GM18499 (cell line): ENCODE data around the gene RSF1.

Experiments
- ATAC-seq: cut with Tn5 transposase; IDR thresholded peaks from one replicate; pipeline ENCODE4 v1.9.1; 2021; ENCODE audit warnings: moderate number of reproducible peaks; ENCODE audit not compliant: insufficient read depth, unreplicated experiment

Gene RSF1

GRCh38 chr11:77814848-77815247, 5.7 kb downstream of the RSF1 start:
- ATAC-seq, result no peak

DNA sequence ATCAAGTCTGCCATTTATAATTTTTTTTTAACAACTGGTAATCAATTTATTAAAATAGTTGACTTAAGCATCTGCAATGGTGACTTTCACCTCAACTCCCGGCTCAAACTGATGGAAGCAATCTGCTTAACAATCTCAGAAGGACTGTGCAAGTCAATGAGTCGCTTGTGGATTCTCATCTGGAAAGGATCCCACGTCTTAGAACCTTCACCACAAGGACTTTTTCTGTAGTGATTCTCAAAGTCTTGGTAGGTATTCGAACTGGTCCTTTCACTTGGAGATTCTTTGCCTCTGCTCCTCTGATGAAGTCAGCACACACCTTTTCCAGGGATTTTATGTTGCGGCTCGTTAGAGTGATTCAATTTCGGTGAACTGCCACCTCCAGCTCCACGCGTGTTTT, 7.3 kb downstream of the RSF1 start:
- ATAC-seq, result no peak

DNA sequence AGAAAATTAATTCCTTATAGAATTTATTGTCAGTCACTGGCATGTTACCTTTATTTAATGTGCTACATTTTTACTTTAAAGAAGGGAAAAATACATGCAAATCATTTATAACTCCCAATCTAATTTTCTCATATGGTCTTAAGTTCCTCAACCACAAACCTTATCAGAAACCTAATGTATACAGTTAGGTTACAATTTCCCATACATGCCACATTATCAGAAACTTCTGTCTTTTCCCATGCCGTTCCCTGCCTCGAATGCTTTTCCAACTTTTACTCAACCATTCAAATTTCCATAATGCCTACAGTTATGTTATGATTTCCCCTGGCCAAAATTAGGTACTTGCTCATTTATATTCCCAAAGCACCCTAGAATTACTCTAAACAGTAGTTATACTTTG, 13.5 kb downstream of the RSF1 start:
- no peak for ATAC-seq

- no peak for ATAC-seq
Measured at GRCh38 chr11:77806415-77806814, 14.1 kb downstream of the RSF1 start.

GRCh38 chr11:77801477-77801876, 19.0 kb downstream of the RSF1 start:
- ATAC-seq, result no peak

- ATAC-seq, result no peak
Measured at GRCh38 chr11:77800449-77800848, 20.1 kb downstream of the RSF1 start.

DNA sequence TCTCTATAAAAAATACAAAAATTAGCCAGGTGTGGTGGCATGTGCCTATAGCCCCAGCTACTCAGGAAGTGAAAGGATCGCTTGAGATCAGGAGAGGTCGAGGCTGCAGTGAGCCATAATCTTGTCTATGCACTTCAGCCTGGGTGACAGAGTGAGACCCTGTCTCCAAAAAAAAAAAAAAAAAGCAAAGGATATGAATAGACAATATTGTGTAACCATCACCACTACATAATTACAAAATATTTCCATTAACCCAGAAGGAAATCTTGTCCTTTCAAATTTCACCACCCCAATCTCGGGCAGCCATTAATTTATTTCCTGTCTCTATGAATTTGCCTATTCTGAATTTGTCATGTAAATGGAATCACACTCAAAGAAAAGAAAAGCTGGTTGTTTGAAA, 21.2 kb downstream of the RSF1 start:
- no peak for ATAC-seq

- no peak for ATAC-seq
Measured at GRCh38 chr11:77793972-77794371, 26.6 kb downstream of the RSF1 start.

GRCh38 chr11:77791301-77791700, 29.2 kb downstream of the RSF1 start:
- ATAC-seq, result no peak

DNA sequence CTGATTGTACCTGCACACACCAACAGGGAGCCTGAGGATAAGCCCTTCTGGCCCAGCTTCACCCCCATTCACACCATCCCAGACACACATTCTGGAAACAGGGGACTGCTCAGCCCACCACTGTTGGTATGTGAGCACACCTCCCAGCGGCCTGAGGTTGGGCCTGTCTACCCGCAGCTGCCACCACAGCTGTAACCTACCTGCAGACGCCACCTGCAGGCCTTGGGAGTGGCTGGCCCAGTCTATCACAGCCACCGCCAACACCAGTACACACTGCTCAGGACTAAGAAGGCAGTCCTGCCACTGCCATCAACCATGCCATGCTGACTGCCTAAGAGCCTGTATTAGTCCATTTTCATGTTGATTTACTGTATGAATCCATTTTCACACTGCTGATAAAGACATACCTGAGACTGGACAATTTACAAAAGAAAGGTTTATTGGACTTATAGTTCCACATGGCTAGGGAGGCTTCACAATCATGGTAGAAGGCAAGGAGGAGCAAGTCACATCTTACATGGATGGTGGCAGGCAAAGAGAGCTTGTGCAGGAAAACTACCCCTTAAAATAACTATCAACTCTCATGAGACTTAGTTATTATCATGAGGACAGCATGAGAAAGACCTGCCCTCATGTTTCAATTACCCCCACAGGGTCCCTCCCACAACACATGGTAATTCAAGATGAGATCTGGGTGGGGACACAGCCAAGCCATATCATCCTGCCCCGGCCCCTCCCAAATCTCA, 30.6 kb downstream of the RSF1 start:
- no peak for ATAC-seq

GRCh38 chr11:77789061-77789730, 31.3 kb downstream of the RSF1 start:
- no peak for ATAC-seq

- ATAC-seq, result no peak
Measured at GRCh38 chr11:77784572-77784971, 36.0 kb downstream of the RSF1 start.

DNA sequence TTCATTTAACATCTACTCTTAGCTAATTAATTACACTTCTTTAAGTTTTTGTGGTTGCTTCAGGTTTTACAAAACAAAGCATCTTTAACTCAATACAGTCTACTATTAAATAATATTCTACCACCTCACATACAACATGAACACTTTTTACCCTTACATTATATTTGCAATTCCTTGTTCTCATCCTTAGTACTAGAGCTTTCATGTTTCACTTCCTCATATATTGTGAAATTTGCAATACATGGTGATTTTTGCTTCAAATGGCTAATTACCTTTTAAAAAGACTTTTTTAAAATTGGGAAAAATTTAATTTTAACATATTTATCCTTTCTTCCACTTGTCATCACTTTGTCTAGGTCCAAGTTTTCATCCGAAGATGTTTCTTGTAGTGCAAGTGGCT, 37.5 kb downstream of the RSF1 start:
- ATAC-seq, result no peak

DNA sequence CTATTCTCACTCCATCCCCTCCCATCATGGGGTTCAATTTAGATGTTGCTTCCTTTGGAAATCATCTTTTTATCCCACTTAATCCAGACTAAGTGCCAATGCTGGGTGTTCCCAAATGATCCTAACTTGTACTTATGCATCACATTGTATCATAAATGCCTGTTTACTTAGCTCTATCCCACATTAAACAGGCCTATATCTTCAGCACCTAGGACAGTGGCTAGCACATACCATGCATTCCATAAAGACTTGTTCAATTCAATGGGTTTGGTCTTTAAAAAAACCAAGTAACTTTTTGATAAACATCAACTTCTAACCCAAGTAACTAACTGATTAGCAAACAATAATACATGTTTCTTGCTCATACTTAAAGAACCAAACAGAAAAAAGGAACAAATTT, 40.6 kb downstream of the RSF1 start:
- ATAC-seq, result no peak

GRCh38 chr11:77778549-77778948, 42.0 kb downstream of the RSF1 start:
- no peak for ATAC-seq

DNA sequence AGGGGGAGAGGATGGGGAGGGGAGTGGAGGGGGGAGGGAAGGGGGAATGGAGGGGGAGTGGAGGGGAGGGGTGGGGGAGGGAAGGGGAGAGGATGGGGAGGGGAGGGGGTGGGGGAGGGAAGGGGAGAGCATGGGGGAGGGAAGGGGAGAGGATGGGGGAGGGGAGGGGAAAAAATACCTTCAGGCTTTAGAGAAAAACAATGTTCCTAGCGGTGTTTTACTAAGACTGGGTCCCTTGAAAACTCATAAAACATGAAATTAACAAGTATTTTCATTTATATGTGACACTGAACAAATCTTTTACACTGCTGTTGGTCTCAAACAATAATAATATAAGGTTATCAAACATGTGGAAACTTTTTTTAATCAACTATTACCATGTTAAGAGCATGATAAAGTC, 42.4 kb downstream of the RSF1 start:
- ATAC-seq, result no peak

GRCh38 chr11:77776455-77776854, 44.1 kb downstream of the RSF1 start:
- ATAC-seq, result no peak

DNA sequence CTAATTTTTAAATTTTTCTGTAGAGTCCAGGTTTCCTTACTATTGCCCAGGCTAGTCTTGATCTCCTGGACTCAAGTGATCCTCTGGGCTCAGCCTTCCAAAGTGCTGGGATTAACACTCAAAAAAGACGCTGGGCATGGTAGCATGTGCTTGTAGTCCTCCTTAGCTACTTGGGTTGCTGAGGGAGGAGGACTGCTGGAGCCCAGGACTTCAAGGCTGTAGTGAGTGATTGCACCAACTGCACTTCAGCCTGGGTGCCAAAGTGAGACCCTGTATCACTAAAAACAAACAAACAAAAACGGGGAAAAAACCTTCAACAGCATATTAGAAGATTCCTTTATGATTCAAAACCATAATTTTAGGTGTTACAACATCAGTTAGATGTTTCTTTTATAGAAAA, 44.6 kb downstream of the RSF1 start:
- no peak for ATAC-seq

DNA sequence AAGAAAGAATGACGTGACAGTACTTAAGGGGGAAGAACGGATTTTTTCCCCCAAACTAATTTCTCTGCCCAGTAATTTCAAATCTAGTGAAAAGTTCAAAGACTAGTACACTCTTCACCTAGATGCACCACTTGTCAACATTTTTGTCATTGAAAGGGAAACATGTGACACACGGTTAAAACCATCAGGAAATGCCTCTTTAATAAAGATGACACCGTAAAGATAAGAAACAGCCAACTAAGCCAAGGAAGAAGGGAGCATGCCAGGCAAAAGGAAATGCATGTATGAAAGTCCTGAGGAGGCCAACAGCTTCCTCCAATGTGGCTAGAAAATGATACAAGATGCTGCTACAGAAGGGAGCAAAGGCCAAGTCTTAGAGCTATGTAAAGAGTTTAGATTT, 49.4 kb downstream of the RSF1 start:
- no peak for ATAC-seq

GRCh38 chr11:77770629-77771028, 49.9 kb downstream of the RSF1 start:
- no peak for ATAC-seq

- no peak for ATAC-seq
Measured at GRCh38 chr11:77762426-77762825, 58.1 kb downstream of the RSF1 start.

- no peak for ATAC-seq
Measured at GRCh38 chr11:77761491-77761890, 59.0 kb downstream of the RSF1 start.
